GM12872 (cell line): Measurements from ENCODE around the gene AMN.

Source experiments
- TF ChIP-seq, protein P1 (sequence below): IDR thresholded peaks from 3 replicates; pipeline ENCODE4 v1.5.1; 2011; ENCODE audit warnings: low read depth, mild to moderate bottlenecking, low read length, moderate library complexity; ENCODE audit not compliant: insufficient read depth

Gene AMN

DNA sequence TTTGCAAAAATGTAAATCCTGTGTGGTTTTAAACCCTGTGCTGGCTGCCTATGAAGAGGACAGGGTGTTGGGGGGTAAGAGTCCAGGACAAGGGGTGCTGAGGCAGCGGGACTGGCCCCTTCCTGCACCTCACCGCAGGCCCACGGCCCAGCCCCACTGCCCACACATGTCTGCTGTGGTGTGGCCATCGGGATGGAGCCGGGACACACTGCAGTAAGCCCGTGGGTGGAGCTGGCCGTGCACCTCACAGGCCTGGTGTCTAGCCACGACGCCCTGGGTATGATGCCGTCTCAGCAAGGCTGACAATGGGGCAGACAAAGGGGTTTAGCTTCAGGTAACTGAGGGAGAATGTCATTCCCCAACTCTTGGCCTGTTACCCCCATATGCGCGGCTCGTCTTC lies 19.6 kb downstream of the AMN start:
- TF ChIP-seq, protein P1, sequence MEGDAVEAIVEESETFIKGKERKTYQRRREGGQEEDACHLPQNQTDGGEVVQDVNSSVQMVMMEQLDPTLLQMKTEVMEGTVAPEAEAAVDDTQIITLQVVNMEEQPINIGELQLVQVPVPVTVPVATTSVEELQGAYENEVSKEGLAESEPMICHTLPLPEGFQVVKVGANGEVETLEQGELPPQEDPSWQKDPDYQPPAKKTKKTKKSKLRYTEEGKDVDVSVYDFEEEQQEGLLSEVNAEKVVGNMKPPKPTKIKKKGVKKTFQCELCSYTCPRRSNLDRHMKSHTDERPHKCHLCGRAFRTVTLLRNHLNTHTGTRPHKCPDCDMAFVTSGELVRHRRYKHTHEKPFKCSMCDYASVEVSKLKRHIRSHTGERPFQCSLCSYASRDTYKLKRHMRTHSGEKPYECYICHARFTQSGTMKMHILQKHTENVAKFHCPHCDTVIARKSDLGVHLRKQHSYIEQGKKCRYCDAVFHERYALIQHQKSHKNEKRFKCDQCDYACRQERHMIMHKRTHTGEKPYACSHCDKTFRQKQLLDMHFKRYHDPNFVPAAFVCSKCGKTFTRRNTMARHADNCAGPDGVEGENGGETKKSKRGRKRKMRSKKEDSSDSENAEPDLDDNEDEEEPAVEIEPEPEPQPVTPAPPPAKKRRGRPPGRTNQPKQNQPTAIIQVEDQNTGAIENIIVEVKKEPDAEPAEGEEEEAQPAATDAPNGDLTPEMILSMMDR: no peak

GRCh38 chr14:102943454-102943853 lies 21.0 kb downstream of the AMN start:
- TF ChIP-seq, protein P1: no peak

DNA sequence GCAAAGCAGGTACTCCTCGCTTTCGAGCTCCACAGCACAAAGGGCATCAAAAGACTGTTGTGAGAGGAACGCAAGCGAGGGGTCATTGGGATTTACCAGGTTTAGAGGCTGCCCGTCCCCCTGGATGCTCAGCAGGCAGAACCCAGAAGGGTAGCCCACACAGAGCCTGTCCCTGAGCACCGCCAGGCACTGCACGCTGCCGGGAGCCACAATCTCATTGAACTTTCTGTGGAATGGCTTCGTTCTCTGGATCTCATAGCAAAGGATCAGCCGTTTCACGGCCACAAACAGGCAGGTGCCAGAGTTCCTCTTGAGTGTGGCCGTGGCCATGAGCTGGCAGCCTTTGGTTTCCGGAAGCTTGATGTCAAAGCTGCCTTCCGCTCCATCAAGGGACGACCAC lies 21.5 kb downstream of the AMN start:
- TF ChIP-seq, protein P1: no peak

- TF ChIP-seq, protein P1: no peak
Observed at GRCh38 chr14:102944448-102945330, 22.2 kb downstream of the AMN start.

DNA sequence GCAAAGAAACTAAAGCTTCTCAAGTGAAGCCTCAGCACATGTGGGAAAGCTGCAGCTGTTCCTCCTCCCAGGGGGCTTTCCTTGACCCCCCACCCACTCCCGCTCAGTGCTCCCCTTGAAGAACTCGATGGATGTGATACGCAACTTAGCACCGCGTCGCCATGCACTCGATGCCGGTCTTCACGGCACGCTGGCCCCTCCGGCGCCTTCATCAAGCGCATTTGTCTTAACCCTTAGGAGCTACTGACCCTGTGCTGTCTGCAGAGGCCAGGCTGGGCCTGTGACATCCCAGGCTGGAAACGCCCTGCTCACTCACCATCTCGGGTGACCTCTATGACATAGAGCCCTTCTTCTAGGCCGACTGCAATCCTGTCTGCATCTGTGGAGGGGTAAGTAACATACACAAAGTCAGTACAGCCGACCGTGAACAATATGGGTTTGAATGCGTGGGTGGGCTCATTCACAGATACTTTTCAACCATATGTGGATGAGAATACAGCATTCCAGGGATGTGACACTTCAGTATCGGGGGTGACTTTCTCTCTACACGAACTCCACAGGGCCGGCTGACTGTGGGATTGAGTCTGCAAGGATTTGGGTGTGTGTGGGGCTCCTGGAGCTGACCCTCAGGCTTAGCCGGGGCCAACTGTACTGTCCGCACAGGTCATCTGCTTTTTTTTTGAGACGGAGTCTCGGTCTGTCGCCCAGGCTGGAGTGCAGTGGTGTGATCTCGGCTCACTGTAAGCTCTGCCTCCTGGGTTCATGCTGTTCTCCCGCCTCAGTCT lies 23.1 kb downstream of the AMN start:
- TF ChIP-seq, protein P1: no peak

GRCh38 chr14:102947321-102948103 lies 25.0 kb downstream of the AMN start:
- TF ChIP-seq, protein P1: no peak

- TF ChIP-seq, protein P1: no peak
Observed at GRCh38 chr14:102948698-102949061, 26.2 kb downstream of the AMN start.
